NCI-H146 (cell line): ENCODE results near the gene NPIPB2.
"Not testable (repeated sequence)": the region's sequence is repeated elsewhere in the genome, so short reads cannot be mapped to it uniquely, and the experiment has no call there.

Source experiments
- DNase-seq: peaks from one replicate; lab custom pipeline; 2025; lab: John Stamatoyannopoulos, UW

NPIPB2 gene

DNA sequence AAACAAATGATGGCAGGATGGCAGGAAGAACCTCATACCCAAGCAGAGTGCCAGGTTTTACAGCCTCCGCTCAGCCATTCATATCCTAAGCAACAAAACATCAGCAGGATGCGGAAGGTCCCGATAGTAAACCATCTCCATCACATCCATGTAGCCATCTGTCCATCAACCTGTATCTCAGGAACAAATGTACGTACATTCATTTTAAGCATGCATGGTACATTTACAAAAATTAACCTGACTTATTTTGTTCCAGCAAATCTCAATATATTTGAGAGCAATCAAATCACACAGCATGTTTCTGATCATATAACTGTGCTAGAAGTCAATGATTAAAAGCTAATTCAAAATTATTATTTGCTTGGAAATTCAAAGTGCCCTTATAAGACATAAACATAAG is at the start of gene NPIPB2:
Gene NPIPB2, minus strand, starts transcription at position 101 of the 400 bp plus-strand sequence. Its CDS starts 0 bp downstream, at position 101.
- DNase-seq = not testable (repeated sequence)

DNA sequence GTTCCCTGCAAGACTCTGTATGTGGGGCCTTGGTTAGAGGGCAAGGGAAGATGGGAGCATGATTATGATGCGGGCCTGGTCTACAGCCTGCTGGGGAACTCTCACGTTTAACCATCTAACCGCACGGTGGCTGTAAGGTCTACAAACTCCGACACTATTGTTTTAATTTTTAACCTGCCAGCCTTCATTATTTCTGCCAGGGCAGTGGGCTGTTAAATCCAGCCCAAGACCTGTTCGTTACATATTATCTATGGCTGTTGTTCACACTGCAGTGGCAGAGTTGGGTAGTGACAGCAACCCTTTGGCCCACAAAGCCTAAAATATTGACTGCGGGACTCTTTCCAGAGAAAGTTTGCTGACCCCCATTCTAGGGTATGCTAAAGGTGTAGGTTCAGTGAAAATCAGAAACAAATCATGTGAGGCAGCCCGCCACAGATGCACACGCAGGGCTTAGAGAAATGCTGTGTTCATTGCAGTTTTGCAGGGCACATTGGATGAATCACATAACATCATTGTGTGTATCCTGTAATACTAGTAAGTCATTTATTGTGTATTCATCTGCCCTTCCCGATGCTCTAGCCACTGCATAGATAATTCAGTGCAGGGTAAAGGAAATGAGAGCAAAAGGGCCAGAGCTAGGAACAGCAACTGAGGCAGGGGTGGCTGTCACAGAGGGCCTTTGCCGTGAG is 49.0 kb upstream of the NPIPB2 start:
- no peak for DNase-seq

DNA sequence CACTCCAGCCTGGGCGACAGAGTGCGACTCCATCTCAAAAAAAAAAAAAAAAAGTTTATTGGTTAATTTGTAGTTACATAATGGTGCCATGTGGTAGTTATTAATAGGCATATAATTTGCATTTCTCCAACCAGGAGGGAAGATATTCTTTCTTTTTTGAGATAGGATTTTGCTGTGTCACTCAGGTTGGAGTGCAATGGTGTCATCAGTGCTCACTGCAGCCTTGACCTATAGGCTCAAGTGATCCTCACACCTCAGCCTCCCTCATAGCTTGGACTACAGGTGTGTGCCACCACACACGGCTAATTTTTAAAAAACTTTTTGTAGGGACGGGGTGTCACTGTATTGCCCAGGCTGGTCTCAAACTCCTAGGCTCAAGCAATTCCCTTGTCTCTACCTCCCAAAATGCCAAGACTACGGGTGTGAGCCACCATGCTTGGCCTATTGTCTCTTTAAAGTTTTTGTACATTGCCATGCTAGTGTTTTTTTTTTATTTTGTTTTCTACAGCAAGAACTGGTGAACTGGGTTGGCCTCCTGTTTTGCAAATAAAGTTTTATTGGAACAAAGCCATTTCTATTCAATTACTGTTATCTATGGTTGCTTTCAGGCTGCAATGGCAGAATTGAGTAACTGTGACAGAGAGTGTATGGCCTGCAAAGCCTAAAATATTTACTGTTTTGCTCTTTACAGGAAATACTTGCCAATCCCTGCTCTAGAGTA is 46.6 kb upstream of the NPIPB2 start:
- no peak for DNase-seq

DNA sequence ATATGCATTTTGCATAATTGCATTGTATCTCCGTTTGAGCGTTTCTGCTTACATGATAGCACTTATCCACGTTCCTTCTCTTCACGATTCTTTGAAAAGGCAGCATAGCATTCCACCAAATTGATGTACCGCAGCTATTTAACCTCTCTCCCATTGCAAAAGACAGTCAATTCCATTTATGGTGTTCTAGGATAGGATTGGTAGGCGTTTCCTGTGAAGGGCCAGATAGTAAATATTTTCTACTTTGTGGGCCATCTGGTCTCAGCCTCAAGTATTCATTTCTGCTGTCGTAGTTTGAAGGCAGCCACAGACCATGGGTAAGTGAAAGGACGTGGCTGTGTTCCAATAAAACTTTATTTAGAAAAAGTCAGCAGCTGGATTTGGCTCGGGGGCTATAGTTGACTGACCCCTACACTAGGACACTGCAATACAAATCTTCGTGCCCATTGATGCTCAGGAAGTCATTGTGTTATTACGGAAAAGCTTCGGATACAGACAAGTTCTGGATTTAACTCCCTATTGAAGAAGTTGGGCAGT is 44.7 kb upstream of the NPIPB2 start:
- no peak for DNase-seq

DNA sequence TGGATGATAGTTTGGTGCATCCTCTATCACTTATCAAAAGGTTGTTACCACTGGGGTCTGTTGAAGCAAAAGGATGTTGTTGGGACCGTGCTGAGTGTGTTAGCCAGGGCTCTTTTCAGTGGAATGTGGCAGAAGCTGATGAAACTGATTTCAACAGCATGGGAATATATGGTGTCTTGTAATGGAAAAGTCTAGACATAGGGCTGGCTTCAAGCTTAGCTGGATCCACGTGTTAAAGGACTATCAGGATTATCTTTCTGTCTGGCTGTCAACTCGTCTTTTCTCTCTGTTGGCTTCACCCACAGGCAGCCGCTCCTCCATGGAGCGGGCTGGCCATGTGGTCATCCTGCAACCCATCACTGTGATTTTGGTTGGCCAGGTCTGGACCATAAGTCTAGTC is 43.4 kb upstream of the NPIPB2 start:
- no peak for DNase-seq

DNA sequence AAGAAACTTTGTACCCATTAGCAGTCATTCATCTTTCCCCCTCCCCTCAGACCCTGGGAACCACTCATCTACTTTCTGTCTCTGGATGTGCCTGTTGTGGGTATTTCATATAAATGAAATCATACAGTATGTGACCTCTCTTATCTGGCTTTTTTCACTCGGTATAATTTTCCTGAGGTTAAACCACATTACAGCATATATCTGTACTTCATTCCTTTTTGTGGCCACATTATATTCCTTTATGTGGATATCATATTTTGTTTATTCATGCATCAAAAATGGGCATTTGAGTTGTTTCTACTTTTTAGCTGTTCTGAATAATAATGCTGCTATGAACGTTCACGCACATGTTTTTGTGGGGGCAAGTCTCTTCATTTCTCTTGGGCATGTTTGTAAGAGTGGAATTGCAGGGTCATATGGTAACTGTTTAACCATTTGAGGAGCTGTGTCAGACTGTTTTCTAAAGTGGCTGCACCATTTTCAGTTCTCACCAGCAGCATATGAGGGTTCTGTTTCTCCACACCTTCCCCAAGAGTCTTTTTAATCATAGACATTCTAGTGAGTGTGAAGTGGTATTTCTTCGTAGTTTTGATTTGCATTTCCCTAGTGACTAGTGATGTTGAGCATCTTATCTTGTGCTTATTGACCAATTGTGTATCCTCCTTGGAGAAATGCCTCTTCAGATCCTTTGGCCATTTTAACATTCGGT is 38.4 kb upstream of the NPIPB2 start:
- no peak for DNase-seq

DNA sequence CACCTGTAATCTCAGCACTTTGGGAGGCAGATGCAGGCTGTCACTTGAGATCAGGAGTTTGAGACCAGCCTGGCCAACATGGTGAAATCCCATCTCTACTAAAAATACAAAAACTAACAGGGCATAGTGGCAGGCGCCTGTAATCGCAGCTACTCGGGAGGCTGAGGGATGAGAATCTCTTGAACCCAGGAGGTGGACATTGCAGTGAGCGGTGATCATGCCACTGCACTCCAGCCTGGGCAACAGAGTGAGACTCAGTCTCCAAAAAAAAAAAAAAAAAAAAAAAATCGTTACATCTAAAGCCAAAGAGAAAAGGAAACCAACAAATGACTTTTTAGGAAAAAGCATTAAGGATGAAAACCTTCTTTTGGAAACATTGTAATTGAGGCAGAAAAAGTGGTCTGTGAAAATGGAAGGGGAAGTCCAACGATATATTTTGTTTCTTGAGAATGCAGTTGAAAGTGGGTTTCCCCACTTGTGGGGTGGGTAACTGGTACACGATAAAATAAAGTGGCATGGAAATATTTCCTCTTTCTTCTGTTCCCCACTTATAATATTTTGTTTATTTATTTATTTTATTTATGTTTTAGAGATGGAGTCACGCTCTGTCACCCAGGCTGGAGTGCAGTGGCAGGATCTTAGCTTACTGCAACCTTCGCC is 37.3 kb upstream of the NPIPB2 start:
- no peak for DNase-seq

DNA sequence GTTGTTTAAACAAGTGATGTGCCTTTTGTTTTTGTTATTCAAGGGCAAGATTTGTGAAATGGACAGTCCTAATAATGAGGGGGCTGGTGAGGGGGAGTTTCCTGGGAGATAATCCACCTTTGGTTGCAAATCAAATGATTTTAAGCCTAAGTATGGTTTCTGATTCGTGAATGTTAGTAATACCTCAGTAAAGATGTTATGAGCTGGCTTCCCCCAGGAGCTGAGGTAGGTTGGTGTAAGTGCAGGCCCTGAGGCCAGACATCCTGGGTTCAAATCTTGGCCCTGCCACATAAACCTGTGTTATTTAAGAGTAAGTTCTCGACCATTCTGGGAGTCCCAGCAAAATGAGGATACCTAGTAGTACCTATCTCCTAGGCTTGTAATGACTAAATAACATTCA is 36.2 kb upstream of the NPIPB2 start:
- no peak for DNase-seq

DNA sequence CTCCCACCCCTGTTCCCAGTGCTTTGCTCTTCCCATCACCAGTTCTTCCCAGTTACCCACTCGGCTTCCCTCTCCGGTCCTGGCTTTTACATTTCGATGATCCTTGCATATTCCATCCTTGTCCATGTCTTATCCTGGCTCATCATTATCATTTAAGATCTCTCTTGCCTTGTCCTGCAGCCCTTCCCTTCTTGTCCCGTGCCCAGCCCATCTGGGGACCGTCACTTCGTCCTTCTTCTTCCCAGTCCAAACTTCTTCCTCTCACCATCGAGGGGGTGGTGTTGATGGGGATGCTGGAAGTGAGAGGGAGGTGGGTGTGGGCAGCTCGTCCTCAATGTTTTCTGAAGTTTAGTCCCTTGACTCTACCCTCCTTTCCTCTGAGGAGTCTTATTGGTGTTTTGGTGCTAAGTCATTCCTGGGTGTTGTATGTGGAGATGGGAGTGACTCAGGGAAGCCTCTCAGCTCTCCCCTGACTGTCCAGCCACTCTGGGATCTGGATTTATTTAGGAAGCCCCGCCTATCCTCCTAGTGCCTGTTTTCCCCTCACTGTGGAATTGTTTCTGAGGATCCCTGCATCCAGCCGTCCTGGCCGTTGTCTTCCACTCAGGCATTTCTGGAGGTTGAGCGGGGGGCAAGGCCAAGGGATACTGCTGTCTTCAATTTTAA is 35.7 kb upstream of the NPIPB2 start:
- DNase-seq = no peak

DNA sequence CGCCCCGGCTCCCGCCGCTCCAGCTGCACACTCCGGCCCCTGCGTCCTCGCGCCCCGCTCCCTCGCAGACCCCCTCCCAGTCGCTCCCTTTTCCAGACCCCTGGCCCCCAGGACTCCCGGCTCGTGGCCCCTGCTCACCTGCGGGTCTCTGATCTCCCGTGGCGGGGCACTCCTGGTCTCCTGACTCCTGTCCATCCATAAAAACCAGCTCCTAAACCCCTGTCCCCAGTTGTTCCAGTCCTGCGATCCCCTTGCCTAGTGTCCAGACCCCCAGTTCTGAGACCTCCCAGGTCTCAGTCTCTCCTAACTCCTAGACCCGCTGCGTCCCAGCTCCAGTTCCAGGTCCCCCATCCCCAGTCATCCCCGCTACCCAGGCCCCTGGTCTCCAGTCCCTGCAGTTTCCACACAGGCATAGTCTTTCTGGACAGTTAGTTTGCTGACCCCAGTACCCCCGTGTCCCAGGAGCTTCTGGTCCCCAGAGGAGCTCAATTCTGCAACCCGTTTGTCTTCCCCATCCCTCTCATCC is 35.1 kb upstream of the NPIPB2 start:
- DNase-seq = no peak

DNA sequence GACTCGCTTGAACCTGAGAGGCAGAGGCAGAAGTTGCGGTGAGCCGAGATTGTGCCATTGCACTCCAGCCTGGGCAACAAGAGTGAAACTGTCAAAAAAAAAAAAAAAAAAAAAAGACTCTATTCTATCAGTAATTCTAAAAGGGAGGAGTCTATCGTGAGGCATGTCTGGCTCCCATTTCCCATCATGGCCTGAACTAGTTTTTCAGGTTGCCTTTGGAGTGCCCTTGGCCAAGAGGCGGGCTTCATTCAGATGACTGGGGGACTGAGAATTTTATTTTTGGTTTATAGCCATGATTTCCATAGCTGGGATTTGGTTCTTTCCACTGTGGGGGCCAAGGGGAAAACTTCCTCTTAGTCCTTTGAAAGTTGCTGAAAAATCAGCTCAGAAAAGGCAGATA is 31.2 kb upstream of the NPIPB2 start:
- DNase-seq = no peak

DNA sequence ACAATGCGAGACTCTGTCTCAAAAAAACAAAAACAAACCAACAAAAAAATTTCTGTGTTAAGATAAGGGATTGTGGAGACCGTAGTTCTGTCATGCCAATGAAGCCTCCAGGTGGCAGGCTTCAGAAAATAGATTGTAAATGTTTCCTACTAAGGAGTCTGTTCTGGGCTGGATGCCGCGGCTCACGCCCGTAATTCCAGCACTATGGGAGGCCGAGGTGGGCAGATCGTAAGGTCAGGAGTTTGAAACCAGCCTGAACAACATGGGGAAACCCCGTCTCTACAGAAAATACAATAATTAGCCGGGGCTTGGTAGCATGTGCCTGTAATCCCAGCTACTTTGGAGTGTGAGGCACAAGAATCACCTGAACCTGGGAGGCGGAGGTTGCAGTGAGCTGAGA is 30.3 kb upstream of the NPIPB2 start:
- no peak for DNase-seq

DNA sequence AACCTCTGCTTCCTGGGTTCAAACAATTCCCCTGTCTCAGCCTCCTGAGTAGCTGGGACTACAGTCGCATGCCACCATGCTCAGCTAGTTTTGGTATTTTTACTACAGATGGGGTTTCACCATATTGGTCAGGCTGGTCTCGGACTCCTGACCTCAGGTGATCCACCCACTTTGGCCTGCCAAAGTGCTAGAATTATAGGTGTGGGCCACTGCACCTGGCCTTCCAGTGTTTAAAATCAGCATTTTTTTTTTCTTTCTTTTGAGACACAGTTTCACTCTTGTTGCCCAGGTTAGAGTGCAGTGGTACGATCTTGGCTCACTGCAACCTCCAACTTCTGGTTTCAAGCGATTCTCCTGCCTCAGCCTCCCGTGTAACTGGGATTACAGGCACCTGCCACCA is 28.4 kb upstream of the NPIPB2 start:
- not testable (repeated sequence) for DNase-seq

DNA sequence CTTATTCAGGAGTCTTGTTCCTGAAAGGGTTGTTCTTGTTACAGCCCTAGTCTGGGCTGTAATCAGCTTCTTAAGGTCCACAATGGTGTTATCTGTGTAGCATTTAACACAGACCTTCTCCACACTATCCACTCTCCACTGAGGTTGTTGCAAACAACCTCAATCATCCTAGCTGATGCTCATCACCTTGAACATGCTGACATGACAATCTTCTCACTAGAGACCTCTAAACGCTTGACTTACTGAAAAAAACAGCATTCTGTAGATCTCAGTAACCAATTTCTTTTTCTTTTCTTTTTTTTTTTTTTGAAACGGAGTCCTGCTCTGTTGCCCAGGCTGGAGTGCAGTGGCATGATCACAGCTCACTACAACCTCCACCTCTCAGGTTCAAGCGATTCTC is 26.7 kb upstream of the NPIPB2 start:
- DNase-seq = no peak

DNA sequence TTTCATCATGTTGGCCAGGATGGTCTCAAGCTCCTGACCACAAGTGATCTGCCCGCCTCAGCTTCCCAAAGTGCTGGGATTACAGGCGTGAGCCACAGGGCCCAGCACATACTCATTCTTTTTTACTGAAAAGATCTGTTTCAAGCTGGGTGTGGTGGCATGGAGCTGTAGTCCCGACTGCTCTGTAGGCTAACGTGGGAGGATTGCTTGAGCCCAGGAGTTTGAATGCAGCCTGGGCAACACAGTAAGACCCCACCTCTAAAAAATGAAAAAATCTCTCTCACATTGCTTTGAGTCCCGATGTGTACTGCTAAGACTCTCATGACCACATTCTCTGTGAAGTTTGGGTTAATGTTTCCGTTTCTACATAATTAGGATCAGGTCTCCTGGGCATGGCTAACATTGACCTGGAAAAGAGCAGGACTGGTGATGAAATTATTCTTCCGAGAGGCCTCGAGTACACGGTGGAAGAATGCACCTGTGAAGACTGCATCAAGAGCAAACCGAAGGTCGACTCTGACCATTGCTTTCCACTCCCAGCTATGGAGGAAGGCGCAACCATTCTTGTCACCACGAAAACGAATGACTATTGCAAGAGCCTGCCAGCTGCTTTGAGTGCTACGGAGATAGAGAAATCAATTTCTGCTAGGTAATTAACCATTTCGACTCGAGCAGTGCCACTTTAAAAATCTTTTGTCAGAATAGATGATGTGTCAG is 25.5 kb upstream of the NPIPB2 start:
- DNase-seq = no peak

DNA sequence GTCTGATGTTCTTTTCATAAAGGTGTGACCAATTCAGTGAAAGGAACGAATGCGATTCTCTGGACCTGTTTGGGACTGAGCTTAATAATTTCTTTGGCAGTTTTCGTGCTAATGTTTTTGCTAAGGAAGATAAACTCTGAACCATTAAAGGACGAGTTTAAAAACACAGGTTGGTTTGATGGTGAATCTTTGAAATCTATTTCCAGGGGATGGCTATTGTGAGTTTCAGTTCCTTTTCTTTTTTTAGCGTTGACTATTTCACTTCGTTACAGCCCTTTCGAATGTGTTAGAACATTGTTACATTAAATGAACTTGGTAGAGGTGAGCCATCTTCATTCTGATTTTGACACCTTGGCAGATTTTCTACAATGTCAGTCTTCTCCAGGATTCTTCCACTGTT is 24.3 kb upstream of the NPIPB2 start:
- DNase-seq = no peak

DNA sequence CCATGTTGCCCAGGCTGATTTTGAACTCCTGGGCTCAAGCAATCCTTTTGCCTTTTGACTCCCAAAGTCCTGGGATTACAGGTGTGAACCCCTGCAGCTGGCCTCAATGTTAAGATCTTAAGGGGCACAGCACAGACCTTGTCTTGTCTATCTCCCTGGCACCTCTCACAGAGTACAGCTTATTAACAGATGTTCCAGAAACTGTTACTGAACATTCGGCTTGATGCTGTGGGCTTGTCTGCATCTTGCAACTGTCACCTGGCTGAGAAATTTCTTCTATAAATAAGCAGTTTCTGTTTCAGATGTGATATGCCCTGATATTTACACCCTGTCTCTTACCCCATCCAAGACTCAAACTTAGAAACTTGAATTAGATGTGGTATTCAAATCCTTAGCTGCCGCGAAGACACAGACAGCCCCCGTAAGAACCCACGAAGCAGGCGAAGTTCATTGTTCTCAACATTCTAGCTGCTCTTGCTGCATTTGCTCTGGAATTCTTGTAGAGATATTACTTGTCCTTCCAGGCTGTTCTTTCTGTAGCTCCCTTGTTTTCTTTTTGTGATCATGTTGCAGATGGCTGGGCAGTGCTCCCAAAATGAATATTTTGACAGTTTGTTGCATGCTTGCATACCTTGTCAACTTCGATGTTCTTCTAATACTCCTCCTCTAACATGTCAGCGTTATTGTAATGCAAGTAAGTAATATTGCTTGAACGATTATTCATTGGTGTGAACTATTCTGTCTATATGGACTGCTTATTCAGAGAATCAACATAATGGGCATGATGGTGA is 23.1 kb upstream of the NPIPB2 start, which contains the start of gene TNFRSF17:
Gene TNFRSF17, plus strand, starts transcription at position 450 of the 791 bp plus-strand sequence. Its CDS starts 115 bp downstream, at position 565.
- DNase-seq = no peak

DNA sequence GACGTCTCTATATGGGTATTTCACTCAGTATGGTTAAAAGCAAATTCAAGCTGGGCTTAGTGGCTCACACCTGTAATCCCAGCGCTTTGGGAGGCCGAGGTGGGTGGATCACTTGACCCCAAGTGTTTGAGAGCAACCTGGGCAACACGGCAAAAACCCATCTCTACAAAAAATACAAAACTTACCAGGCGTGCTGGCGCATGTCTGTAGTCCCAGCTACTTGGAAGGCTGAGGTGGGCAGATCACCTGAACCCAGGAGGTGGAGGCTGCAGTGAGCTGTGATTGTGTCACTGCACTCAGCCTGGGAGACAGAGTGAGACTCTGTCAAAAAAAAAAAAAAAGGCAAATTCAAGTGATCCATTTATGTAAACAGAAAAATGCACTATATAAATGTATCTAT is 21.9 kb upstream of the NPIPB2 start:
- no peak for DNase-seq

DNA sequence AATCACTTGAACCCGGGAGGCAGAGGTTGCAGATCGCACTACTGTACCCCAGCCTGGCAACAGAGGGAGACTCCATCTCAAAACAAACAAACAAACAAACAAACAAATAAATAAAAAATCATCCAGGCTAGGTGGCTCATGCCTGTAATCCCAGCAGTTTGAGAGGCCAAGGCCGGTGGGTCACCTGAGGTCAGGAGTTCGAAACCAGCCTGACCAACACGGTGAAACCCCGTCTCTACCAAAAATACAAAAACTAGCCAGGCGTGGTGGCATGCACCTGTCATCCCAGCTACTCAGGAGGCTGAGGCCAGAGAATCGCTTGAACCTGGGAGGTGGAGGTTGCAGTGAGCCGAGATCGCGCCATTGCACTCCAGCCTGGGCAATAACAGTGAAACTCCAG is 21.1 kb upstream of the NPIPB2 start:
- DNase-seq = not testable (repeated sequence)

DNA sequence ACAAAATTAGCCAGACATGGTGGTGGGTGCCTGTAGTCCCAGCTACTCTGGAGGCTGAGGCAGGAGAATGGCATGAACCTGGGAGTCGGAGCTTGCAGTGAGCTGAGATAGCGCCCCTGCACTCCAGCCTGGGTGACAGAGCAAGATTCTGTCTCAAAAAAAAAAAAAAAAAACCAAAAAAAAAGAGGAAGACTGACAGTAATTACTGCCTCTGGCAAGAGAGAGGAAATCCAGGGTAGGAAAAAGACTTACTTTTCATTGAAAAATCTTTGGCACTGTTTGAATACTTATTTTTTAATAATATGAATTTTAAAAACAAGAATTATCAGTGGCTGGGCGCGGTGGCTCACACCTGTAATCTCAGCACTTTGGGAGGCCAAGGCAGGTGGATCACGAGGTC is 20.6 kb upstream of the NPIPB2 start:
- not testable (repeated sequence) for DNase-seq
